GM23248 (cell line): ENCODE measurements around the gene ST3GAL5.

Experiments used
- EZH2 ChIP-seq: fragments of 200-600 bp; sonication (generic); IDR thresholded peaks from 2 replicates; pipeline ENCODE4 v1.6.1; 2018; ENCODE audit warnings: antibody characterized with exemption, mild to moderate bottlenecking; ENCODE audit not compliant: insufficient read depth, poor library complexity, severe bottlenecking
- EZH2phosphoT487 ChIP-seq: fragments of 200-600 bp; sonication (generic); IDR thresholded peaks from 2 replicates; pipeline ENCODE4 v1.6.1; 2018; ENCODE audit warnings: antibody characterized with exemption, moderate library complexity, mild to moderate bottlenecking, low read depth; ENCODE audit not compliant: insufficient read depth

DNA sequence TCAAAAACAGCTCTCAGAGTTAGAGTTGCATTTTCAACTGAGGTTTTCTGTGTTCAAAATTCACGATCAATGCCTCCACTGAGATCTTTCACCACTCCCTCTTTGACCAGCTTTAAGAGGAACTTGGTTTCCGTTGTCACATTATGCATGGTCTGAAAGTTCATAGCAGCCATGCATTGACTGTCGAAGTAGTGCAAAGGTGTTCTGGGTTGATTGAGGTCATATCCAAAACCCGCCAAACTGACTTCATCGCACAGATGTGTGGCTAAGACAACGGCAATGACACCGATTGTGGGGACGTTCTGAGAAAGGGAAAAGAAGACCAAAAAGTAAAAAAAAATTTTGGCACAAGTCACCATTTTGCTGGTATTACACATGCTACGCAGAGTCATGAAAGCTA lies 48.7 kb downstream of the ST3GAL5 start:
- TF ChIP-seq EZH2phosphoT487 (no peak), EZH2 (no peak)
